Stimulated activated CD8-positive, alpha-beta memory T cell treated with anti-CD3 and anti-CD28 coated beads, Interleukin-4, amount 100 ng/mL, for 1 hour (primary cell): ENCODE data around the gene PACSIN1.
"Not testable (repeated sequence)": the region's sequence is repeated elsewhere in the genome, so short reads cannot be mapped to it uniquely, and the experiment has no call there.

Source experiments
- DNase-seq, 2 donors: peaks; one replicate each; pipeline ENCODE4 v3.0.0-alpha.2; 2020; ENCODE audit warnings: low read depth in 2 of 2, low spot score in 1 of 2

PACSIN1 gene

DNA sequence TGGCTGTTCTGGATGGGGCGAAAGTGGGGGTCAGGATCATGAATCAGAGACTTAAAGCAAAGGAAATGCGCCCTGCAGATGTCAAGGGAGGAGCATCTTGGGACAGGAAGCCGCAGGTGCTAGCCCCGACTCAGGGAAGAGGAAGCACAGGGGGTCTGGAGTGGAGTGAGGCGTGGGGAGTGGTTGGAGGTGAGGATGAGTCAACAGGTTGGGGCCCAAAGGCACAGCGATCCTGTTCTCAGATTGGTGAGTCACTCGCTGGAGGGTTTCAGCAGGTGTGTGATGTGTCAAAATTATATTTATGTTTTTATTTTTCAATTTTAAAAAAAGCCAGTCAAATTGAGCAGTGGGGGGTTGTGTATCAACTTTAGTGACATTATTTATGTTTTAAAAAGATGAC, 19.0 kb downstream of the PACSIN1 start:
- peak; percentile 16 to 29 for DNase-seq

DNA sequence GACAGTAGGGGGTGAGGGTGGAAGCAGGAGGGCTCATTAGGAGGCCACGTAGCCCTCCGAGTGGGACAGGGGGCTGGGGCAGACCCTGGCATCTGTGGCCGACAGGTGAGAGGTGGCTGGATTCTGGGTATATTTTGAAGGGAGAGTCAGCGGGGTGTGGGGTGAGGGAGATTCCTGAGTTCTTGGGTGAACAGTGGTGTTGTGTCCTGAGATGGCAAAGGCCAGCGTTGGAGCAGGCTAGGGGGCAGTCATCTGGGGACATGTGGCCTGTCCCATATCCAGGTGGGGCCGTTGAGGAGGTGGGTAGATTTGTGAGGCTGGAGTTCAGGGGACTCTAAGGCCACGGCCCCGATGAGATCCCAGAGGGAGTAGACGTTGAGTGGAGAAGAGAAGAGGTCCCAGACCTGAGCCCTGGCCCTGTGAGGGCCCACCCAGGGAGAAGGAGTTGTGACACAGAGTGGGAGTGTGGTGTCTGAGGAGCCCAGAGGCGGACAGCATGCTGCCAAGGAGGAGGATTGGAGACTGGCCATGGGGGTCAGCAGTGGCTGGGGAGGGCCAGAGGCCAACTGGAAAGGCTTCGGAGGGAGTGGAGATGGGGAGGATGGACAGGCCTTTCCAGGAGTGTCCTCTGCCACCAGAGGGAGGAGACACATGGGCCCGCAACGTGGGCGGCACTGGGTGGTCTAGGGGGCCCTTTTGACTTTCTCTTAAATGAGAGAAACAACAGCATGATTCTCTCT, 19.6 kb downstream of the PACSIN1 start:
- no peak for DNase-seq

DNA sequence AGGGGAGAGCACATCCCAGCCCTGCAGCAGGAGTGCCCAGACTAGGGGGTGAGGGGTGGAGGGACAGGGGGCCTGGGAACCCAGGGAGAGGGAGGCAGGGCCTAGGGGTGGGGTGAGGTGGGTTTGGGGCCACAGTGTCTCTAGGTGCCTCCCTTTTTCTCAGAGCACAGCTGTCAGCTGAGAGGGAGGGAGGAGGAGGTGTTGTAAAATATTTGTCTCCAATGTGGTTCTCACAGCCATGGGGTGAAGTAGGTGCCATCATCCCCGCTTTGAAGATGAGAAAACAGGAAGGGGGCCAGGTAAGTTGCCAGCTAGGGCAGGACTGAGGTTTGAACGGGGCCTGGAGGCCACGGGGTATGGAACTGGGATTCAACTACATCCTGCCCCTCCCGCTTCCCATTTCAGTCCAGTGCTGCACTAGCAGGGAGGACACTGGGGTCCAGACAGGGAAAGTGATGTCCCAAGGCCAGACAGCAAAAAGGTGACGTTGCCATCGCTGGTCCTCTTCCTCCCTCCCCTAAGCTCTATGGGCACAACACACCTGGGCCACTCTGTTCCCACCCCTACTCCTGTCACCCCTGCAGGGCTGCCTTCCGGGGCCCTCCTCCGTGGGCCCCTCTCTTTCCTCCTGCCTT, 20.3 kb downstream of the PACSIN1 start:
- no peak for DNase-seq

DNA sequence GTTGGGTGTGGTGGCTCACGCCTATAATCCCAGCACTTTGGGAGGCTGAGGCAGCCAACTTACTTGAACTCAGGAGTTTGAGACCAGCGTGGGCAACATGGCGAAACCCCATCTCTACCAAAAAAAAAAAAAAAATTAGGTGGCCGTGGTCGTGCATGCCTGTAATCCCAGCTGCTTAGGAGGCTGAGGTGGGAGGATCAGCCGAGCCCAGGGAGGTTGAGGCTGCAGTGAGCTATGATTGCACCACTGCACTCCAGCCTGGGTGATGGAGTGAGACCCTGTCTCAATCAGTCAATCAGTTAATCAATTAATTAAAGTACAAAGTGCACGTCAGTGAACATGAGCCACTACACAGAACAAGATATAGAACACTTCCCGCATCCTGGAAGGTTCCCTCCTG, 21.0 kb downstream of the PACSIN1 start:
- not testable (repeated sequence) for DNase-seq

DNA sequence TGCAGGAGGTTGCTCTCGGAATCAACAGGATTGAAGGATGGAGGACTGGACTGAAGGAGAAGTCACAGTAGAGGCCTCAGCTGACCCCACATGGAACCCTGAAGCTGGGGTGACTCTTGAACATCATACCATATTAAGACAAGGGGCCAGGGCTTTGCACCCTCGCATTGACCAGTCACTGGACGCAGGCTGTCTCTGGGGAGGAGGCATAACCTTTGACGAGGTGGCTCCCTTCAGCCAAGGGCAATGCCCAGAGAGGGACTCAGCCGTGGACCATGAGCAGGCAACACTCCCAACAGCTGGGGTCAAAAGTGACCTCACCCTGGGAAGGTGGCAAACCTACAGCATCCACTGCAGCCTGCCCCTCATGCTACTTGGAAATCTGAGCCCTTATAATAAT, 21.7 kb downstream of the PACSIN1 start:
- no peak for DNase-seq

DNA sequence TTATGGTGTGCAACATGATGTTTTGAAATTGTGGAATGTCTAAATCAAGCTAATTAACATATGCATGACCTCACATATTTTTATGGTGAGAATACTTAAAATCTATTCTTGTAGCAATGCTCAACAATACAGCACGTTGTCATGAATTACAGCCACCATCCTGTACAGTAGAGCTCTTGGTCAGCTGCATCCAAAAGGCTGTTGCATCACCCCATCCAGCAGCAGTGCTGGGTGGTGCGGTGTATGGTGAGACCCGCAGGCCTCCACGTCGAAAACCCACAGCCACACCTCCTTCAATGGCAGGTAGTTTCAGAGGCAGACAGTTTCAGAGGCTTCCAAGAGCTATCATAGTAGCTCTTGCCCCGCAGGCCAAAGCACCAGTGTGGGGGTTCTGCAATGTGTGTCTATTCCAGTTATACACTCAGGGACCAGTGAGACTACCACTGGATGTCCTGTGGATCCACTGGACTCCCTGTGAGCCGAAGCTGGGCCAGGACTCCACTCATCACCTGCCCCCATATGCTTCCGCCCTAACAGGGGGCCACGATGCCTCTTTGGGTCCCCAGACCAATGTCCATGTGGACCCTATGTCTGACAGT, 23.4 kb downstream of the PACSIN1 start:
- DNase-seq, result no peak

DNA sequence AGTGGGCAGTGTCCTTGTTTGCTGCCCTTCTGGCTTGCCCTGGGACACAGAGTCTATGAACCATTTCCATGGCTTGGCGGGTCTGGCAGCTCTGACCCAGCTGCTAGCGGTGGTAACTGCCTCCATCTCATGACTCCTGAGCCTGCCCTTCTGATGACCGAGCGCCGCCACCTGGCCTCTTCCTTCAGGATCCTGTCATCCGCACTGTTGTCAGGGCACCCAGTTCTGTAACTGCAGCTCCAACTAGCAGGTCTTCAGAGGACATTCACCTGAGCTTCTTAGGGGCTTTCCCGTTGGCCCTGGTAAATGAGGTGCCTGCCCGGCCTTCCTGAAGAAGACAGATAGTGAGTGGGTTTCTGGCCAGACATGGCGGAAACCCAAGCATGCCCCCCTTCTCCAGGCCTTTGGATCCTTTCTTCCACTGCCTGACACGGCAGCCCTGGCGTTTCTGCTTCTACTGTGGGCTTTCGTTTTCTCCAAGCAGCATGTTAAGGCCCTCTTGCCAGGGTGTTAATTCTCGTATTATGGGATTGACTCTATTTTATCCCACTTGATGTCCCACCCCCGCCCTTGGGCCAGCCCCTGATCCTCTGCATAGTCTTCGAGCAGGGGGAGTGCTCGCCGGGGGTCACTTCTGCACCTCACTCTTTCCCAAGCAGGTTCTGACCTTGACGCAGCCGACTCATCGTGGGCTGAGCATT, 24.7 kb downstream of the PACSIN1 start:
- DNase-seq, result no peak

DNA sequence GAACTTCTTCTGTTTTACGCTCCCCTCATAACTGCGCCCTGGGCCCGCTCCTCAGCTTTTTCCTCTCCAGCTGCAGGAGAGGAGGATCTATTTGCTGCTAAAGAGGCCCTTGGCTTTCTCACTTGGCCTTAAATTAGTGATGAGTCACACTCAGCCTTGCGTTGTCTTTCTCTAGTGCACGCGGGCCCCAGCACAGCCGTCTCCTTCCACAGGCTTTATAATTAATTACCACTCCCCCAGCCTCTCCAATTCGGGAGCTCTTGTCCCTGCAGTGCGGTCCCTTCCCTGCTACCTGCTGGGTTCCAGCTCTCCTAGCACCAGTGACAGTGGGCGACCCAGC, 25.2 kb downstream of the PACSIN1 start:
- DNase-seq, result no peak

DNA sequence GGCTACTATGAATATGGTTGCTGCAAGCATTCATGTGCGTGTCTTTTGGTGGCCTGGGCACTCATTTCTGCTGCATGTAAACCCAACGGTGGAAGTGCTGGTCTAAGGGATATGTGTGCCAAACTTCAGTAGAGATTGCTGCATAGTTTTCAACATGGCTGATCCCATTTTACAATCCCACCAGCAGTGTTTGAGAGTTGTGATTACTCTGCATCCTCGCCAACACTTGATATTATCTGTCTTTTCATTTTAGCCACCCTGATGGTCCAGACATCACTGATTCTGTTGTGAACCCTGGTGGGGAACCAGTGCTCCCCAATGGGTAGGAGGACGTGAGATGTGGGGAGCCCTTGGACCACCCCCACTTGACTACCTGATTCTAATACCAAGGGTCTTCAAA, 27.5 kb downstream of the PACSIN1 start:
- DNase-seq, result no peak

DNA sequence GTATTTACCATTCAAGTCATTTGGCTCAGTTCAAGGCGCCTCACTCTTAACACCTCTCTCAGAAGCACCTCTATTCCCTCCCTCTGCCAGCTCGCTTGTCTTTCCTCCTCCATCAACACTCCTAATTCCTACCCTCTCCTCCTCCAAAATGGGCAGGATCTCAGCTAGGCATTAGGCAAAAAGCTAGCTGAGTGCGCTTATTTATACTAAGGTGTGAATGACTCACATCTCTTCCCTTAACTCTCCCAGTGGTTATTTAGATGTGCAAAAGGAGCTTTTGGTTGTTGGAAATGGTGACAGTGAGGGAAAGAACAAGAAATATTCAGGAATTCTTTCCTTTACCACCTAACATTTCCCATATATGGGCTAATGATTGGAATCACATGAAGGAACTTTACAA, 29.1 kb downstream of the PACSIN1 start:
- no peak for DNase-seq

DNA sequence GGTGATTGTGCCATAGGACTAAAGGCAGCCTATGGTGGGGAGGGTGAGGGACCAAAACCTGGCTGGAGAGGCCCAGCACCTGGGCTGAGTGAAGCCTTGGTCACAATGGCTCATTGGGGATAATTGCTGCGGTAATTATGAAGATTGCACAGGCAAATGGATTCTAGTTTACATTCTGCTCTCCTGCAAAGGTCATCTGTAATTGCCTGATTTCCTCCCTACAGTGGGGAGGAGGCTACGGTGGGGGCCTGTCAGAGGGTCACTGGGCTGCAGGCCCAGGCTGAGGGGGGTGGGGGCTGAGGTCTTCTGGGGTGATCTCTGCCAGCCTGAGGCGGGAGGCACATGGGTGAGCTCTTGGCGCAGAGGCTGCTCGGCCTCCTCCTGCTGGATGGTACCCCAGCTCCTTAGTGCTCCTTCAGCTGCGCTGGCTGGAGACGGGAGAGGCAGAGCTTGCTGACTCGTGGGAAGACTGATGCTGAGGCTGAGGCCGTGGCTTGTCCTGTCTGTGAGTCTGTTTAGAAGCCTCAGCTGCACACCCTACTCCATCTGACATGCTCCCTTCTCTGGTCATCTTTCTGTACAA, 30.3 kb downstream of the PACSIN1 start:
- DNase-seq, result no peak

DNA sequence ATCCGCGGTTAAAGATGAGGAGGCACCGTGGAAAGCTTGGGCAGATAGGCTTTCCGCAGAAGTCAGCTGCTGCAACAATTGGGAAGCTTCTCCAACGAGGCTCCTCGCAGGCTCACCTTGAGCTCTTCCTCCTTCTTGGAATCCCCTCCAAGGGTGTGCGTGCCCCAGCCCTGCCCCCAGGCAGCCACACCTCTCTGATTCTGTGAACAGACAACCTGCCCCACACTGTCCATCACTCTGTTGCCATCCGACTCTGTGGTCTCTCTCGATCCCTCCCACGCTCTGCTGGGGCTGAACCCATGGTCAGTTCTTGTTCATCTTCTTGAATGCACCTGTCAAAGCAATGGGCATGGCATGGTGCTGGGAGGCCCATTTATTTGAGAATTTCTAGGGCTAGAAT, 31.5 kb downstream of the PACSIN1 start:
- DNase-seq, result no peak

DNA sequence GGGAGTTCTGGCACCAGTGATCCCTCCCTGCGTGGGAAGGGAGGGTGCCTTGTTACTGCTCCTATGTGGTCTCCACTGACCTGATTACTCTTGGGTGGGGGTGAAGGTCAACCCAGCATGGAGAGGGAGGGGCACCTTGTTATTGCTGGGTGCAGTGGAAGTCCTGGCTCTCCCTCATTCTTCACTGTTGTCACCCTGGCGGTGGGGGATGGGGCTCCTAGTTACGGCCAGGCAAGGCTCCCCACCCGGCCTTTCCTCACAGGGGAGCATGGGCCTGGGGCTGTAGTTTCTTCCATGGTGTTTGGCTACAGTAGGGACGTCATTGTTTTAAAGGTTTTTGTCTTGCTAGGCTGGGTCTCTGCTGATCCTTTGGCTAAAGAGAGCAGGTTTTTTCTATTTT, 40.8 kb downstream of the PACSIN1 start:
- DNase-seq, result no peak

DNA sequence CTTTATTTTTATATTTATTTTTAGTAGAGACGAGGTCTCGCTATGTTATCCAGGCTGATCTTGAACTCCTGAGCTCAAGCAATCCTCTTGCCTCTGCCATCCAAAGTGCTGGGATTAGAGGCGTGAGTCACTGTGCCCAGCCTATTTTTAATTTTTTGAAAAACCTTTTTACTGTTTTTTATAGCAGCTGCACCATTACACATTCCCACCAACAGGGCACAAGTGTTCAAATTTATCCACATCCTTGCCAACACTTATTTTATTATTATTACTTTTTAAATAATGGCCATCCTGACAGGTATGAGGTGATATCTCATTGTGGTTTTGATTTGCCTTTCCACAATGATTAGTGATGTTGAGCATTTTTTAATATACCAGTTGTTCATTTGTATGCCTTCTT, 42.5 kb downstream of the PACSIN1 start:
- DNase-seq, result no peak

DNA sequence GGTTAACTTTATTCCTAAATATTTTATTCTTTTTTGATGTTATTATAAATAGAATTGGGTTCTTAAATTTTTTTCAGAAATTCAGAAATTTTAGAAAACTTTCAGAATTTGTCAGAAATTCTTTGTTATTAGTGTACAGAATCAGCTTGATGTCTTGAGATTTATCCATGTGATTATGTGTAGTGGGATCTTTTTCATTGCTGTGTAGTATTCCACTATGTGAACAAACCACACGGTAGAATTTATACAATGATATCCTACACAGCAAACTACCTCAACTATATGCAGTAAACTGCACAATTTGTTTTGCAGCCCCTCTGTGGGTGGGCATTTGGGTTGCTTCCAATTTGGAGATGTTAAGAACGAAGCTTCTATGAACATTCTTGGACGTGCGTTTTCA, 43.9 kb downstream of the PACSIN1 start:
- no peak for DNase-seq

DNA sequence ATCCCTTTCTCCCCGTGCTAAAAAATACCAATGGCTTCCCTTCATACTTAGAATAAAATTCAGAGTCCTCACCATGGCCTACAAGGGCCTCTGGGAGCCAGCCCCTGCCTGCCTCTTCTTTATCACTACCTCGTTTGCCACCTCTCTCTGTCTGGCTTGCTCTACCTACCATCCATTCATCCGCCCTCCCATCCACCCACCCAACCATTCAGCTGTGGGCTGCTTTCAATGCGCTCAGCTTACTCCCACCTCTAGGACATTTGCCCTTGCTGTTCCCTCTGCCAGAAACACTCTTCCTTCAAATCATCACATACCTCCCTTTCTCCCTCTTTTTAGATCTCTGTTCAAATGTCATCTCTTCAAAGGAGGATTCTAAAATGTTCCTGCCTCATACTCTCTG, 44.4 kb downstream of the PACSIN1 start:
- DNase-seq, result no peak

DNA sequence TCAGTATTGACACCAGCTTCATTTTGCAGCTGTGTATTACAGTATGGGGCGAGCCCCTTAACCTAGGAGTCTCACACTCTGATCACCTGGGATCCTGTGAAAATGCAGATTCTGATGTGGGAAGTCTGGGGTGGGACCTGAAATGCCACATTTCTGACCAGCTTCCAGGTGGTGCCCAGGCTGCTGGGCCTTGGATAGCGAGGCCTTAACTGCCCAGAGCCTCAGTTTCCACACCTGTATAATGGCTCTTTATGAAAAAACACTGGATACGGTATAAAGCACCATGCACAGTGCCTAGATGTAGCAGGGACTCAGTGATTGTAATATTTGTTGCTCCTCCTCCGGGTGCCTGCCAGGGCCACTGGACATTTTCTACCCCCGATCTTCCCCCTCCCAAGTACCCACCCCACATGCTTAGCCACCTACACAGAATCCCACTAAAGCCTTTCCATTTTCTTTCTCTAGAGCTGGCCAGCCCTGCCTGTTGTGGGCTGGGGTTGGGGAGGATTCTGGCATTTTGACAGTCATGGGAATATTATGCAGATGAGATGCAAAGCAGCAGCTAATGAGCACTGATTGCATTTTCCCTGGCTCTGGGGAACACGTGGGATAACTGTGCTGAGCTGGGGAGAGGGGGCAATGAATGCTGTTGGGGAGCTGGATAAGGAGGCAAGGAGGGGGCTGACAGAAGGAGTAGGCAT, 45.5 kb downstream of the PACSIN1 start:
- no peak for DNase-seq

DNA sequence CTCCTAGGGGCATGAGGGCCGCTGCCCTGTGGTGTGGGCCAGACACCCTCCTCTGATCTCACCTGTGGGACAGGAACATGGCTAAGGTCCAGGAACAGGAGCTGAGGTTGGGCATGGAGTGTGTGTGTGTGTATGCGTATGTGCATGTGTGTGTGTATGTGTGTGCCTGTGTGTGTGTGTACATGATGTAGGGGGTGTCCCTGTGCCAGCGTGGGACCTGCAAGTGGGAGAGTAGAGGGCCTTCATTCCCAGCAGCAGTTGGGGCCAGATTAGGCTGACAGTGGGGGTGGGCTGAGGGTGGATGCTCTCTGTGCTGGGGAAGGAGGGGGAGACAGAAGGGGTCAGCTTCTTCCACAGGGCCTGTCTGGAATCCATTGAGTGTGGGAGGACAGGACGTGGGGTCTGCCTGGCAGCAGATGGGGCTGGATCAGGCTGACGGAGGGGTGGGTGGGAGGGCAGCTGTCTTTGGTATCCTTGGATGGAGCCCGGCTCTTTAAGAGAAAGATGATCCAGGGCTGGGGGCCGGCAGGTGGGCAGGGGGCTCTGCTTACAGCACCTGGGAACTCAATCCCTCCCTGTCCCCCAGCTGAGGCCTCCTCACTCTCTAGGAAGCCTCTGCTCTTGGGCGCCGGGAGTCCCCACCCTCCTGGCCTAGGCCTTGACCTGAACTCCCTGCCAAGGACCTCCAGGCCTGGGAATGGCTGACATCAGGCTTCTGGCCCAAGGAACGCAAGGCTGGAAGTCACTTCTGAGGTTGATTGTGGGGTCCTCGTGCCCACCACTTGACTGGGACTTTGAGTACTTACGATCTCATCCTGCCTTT, 46.2 kb downstream of the PACSIN1 start:
- DNase-seq, result no peak

DNA sequence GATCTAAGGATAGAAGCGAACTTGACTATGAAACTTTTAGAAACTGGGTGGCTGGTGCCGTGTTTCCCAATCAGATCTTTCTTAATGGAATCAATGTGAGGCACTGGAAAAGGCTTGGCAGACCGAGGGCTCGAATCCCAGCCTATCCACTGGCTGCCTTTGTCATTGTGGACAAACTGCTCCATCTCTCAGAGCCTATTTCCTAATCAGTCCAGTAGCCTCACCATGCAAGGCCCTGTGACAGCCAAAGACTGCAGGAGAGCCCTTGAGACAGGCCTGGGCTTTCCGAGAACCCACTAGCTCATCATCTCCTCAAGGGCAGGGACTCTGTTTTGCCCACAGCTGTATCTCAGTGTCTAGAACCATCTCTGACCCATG, 46.9 kb downstream of the PACSIN1 start:
- no peak for DNase-seq

DNA sequence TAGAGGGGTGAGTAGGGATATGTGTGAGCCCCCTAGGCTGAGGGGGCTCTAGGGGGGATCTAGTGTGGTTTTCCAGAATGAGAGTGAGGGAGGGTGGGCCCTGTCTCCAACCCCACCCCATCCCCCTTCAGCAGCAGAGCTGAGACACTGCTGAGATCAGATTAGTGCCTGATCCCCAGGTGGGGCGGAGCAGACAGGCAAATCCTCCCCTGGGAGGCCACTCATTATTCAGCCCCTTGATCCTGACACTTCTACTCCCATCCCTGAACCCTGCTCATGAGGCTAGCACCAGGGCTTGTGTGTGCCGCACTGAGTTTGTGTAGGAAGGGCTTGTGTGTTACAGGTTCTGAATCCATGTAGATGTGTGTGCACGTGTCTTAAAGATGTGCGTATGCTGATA, 47.8 kb downstream of the PACSIN1 start:
- DNase-seq, result no peak
